Naive thymus-derived CD4-positive, alpha-beta T cell (primary cell): ENCODE data around the gene CFDP1. TPM values are rescaled to one million over a fixed set of nuclear protein-coding genes. Genes with fewer than 3 reads are reported as not detected.

ENCODE experiments used
- ATAC-seq: fragments of 150-1000 bp; cut with Tn5 transposase; 2 replicates; pipeline ENCODE4 v1.10.0; 2021; ENCODE audit warnings: mild to moderate bottlenecking, moderate library complexity
- CTCF ChIA-PET: fragments of 350-600 bp; sonication (Branson Sonifier 250); formaldehyde crosslinking; loops from one replicate; lab custom pipeline; 2021; ENCODE audit warnings: antibody characterized with exemption; lab: Charles Lee
- POLR2A ChIA-PET: fragments of 350-600 bp; sonication (Branson Sonifier 250); formaldehyde crosslinking; loops from one replicate; lab custom pipeline; 2021; ENCODE audit warnings: antibody characterized with exemption, inconsistent platforms; lab: Charles Lee
- DNase-seq, 9 donors: peaks; one replicate each; pipeline versions ENCODE4 v3.0.0 to v3.0.0-alpha.2; 2020 to 2022; ENCODE audit warnings: mixed read lengths in 1 of 9
- H3K27ac ChIP-seq: one replicate; pipeline ENCODE4 v1.7.0; 2013; ENCODE audit warnings: mild to moderate bottlenecking, low read depth, low read length, moderate library complexity
- H3K27me3 ChIP-seq, 2 donors: one replicate each; pipeline ENCODE4 v1.7.0; 2013; ENCODE audit warnings: low read length in 2 of 2, mild to moderate bottlenecking in 2 of 2, moderate library complexity in 2 of 2; ENCODE audit not compliant: control insufficient read depth in 2 of 2, insufficient read depth in 2 of 2
- H3K36me3 ChIP-seq, 3 experiments: 1 replicate in 2 of 3; 2 replicates in 1 of 3; pipeline ENCODE4 v1.7.0; 2013; ENCODE audit warnings: low read length in 3 of 3, mild to moderate bottlenecking in 3 of 3, moderate library complexity in 1 of 3; ENCODE audit not compliant: insufficient read depth in 3 of 3, control insufficient read depth in 2 of 3
- H3K4me1 ChIP-seq, 2 donors: one replicate each; pipeline ENCODE4 v1.7.0; 2013; ENCODE audit warnings: low read length in 2 of 2, mild to moderate bottlenecking in 2 of 2, moderate library complexity in 1 of 2; ENCODE audit not compliant: control insufficient read depth in 2 of 2, insufficient read depth in 2 of 2
- H3K4me3 ChIP-seq: 2 replicates; pipeline ENCODE4 v1.7.0; 2013; ENCODE audit warnings: mild to moderate bottlenecking, low read length
- H3K9me3 ChIP-seq, 3 experiments: 1 replicate in 2 of 3; 2 replicates in 1 of 3; pipeline ENCODE4 v1.7.0; 2013; ENCODE audit warnings: low read length in 3 of 3; ENCODE audit not compliant: control insufficient read depth in 2 of 3
- H3K27ac Mint-ChIP-seq, 9 donors: one replicate each; pipeline ENCODE4 v1.8.0; 2020 to 2022; ENCODE audit warnings: mixed read lengths in 9 of 9, mild to moderate bottlenecking in 8 of 9, moderate library complexity in 5 of 9, inconsistent platforms in 2 of 9
- H3K27me3 Mint-ChIP-seq, 5 donors: one replicate each; pipeline ENCODE4 v1.8.0; 2021 to 2022; ENCODE audit warnings: mixed read lengths in 5 of 5, mild to moderate bottlenecking in 1 of 5
- H3K36me3 Mint-ChIP-seq, 5 donors: one replicate each; pipeline ENCODE4 v1.8.0; 2020 to 2022; ENCODE audit warnings: mixed read lengths in 5 of 5, mild to moderate bottlenecking in 3 of 5, inconsistent platforms in 1 of 5
- H3K4me1 Mint-ChIP-seq, 7 donors: one replicate each; pipeline ENCODE4 v1.8.0; 2020 to 2022; ENCODE audit warnings: mixed read lengths in 7 of 7, mild to moderate bottlenecking in 3 of 7, inconsistent platforms in 1 of 7
- H3K4me3 Mint-ChIP-seq, 10 donors: one replicate each; pipeline ENCODE4 v1.8.0; 2020 to 2022; ENCODE audit warnings: mild to moderate bottlenecking in 10 of 10, mixed read lengths in 10 of 10, moderate library complexity in 6 of 10, inconsistent platforms in 2 of 10
- H3K9me3 Mint-ChIP-seq, 11 donors: one replicate each; pipeline ENCODE4 v1.8.0; 2020 to 2022; ENCODE audit warnings: mixed read lengths in 11 of 11, mild to moderate bottlenecking in 4 of 11, inconsistent platforms in 1 of 11, moderate library complexity in 1 of 11
- intact Hi-C, 2 donors: fragments of 100-400 bp; cut with micrococcal nuclease; formaldehyde crosslinking; loops; one replicate each; pipeline ENCODE4 v1.15.1; 2023
- polyA plus RNA-seq, 2 donors: library from polyadenylated mRNA; unstranded; fragments of 300-500 nt; fragmentation: Illumina TruSeq; gene quantifications; one replicate each; pipeline ENCODE4 v1.2.3, GENCODE V29; 2021
- total RNA-seq, 6 experiments: library from RNA in 5 of 6; stranded (reverse) in 5 of 6; gene quantifications; 1 replicate in 5 of 6; 2 replicates in 1 of 6; pipeline ENCODE4 v1.2.3 and lab custom pipeline; 2021 to 2026

CFDP1 gene
- total and polyA plus RNA-seq, 7 experiments from 2014 or later, result 34.9 to 42.1 (median 39.4) TPM

DNA sequence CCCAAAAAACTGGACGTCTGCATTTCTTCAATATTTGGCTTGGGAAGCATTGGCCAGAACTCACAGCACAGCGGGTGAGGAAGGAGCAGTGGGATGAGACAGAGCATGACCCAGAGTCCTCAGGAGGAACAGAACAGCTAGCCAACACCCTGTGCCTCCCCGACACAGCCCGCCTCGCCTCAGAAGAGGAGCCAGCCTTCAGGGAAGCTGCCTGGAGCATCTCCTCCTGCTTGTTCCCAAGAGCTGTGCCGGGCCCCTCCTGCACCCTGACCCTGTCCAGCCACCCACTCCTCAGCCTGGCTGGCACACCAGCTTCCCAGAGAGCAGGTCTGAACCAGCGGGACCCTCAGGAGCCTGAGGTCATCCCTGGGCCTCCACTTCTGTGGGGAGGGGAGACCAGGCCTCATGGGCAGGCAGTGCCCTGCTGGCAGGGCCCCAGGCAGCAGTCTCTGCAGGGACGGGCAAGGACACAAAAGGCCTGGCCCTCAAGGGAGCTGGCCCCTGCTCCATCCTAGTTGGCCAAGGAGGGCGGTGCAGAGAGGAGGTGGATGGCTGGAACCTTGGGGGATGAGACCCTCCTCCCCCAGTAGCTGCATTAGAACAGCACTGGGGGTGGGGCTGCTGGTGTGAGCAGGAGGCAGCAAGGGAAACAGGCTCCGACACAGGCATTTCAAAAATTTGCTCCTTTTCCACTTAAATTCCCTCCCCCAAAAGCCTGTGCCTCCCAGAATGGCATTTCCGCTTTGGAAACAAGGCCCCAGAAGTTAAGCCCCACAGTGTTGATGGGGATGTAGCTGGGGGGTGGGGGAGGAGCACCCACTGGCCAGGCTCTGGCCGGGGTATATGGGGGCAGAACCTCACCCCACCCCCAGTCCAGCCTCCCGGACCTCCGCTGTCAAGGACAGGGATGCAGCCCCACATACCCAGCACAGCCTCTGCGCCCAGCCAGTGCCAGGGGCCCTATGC lies 180.1 kb downstream of the CFDP1 start:
- H3K9me3 Mint-ChIP-seq, result no peaks in the 10 kb centered on the region
- CTCF ChIA-PET, result no interaction called here
- ATAC-seq (no peak), DNase-seq (no peak)
- peaks cover 0 to 10% (median 4%) of the 10 kb centered on the region in 7 donors for H3K4me1 Mint-ChIP-seq
- Histone ChIP-seq H3K36me3 (no peaks in the 10 kb centered on the region), H3K9me3 (no peaks in the 10 kb centered on the region), H3K4me1 (peaks cover 0 to 5% of the 10 kb centered on the region in 2 donors), H3K27ac (no peak overlapping the region), H3K27me3 (peaks cover 0 to 6% of the 10 kb centered on the region in 2 donors), H3K4me3 (no peak overlapping the region)
- intact Hi-C loops, result no loop called here
- POLR2A ChIA-PET, result no interaction called here
- peaks cover 20 to 61% (median 33%) of the 10 kb centered on the region in 5 donors for H3K27me3 Mint-ChIP-seq
- H3K4me3 Mint-ChIP-seq, result peak overlapping the region in 2 of 10 donors; percentile 64 to 82
- no peak overlapping the region for H3K27ac Mint-ChIP-seq
- H3K36me3 Mint-ChIP-seq, result no peaks in the 10 kb centered on the region

DNA sequence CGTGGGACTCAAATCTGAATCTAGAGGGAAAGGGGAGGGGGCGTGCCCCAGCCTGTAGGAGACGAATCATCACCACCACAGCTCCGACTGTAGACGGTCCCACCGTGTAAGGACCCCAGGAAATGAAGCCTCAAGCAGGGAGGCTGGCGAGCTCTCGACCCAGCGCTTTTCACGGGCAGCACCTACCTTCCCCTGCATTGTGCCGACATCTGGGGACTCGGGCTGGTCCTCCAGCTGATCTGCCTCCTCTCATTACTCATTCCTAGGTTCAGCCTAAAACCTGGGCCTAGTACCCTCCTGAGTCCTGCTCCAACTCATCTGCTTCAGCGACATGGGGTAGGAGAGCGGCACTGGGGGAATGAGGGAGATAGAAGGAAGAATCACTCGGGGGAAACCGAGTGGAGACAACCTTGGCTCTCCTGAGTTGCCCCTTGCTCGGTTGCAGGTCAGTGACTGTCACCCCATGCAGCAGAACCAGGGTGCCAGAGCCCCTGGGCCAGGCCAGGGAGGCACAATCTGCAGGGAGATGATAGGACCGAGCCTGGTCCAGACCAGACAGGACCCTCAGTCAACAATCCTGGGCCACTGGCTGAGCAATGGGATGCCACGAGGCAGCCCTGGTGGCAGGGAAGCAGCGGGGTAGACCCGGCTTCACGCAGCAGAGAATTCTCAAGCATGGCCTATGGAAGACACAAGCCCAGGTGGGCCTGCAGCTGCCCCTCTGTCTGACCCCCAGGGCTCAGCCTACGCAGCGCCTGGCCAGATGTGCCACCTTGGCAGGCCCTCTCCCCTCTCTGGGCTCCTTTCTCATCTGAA lies 181.0 kb downstream of the CFDP1 start:
- CTCF ChIA-PET, result no interaction called here
- Mint-ChIP-seq H3K4me1 (peaks cover 0 to 10% (median 4%) of the 10 kb centered on the region in 7 donors), H3K4me3 (peak overlapping the region; percentile 23 to 82 (median 68)), H3K27me3 (peaks cover 25 to 68% (median 31%) of the 10 kb centered on the region in 5 donors), H3K27ac (no peak overlapping the region), H3K36me3 (no peaks in the 10 kb centered on the region), H3K9me3 (no peaks in the 10 kb centered on the region)
- Histone ChIP-seq H3K27ac (no peak overlapping the region), H3K4me3 (no peak overlapping the region), H3K36me3 (no peaks in the 10 kb centered on the region), H3K27me3 (peaks cover 0 to 6% of the 10 kb centered on the region in 2 donors), H3K4me1 (peaks cover 0 to 5% of the 10 kb centered on the region in 2 donors), H3K9me3 (no peaks in the 10 kb centered on the region)
- DNase-seq (no peak), ATAC-seq (no peak)
- POLR2A ChIA-PET, result no interaction called here
- intact Hi-C loops, result no loop called here

DNA sequence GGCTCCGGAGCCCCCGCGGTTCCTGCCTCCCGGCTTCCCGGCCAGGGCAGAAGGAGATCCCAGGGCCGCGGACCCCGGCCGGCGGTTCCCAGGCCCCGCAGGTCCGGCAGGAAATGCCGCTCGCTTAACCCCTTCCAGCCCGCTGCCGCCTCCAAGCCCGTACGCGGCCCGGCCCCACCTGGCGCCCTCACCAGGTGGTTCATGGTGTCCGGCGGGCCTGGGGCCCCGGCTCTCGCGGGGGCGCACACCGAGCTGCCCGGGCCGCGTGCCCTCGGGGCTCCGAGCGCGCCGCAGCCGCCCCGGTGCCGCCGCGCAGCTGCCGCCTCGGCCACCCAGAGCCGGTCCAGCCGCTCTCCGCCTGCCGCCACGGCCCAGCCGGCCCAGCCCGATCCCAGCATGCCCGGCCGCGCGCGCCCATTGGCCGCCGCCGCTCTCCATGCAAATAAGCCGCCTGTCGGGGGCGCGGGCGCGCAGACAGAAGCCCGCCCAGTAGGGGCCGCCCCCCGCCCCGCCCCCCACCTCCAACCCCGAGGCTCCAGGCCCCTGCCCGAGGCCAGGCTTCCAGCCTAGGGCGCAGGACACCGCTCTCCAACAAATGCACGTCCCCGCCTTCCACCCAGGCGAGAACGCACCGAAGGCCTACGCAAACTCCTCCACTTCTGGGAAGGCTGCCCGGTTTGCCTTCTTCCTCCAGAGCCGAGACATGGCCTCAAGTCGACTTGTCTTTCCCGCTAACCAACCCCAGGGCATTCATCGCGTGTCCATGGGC lies 181.8 kb downstream of the CFDP1 start, which contains the start of gene BCAR1:
Gene BCAR1 (minus strand): TSS at position 345 of the 769 bp plus-strand sequence. CDS start 142 bp downstream, at position 203.
- H3K9me3 ChIP-seq, result no peaks in the 10 kb centered on the region
- H3K27ac Mint-ChIP-seq, result no peak within 1 kb of the TSS
- CTCF ChIA-PET, result no interaction called here
- peaks cover 0 to 5% of the 10 kb centered on the region in 2 donors for H3K4me1 ChIP-seq
- H3K4me1 Mint-ChIP-seq, result peaks cover 0 to 10% (median 4%) of the 10 kb centered on the region in 7 donors
- H3K36me3 ChIP-seq, result no peaks in the 10 kb centered on the region
- H3K9me3 Mint-ChIP-seq, result no peaks in the 10 kb centered on the region
- intact Hi-C loops, result no loop called here
- peak; percentile 24 for ATAC-seq
- no peaks in the 10 kb centered on the region for H3K36me3 Mint-ChIP-seq
- H3K4me3 Mint-ChIP-seq, result peak within 1 kb of the TSS; percentile 51 to 82 (median 68)
- H3K27me3 ChIP-seq, result peaks cover 0 to 6% of the 10 kb centered on the region in 2 donors
- no peak for DNase-seq
- no peak within 1 kb of the TSS for H3K27ac ChIP-seq
- POLR2A ChIA-PET, result no interaction called here
- H3K4me3 ChIP-seq, result no peak within 1 kb of the TSS
- peaks cover 25 to 73% (median 31%) of the 10 kb centered on the region in 5 donors for H3K27me3 Mint-ChIP-seq

DNA sequence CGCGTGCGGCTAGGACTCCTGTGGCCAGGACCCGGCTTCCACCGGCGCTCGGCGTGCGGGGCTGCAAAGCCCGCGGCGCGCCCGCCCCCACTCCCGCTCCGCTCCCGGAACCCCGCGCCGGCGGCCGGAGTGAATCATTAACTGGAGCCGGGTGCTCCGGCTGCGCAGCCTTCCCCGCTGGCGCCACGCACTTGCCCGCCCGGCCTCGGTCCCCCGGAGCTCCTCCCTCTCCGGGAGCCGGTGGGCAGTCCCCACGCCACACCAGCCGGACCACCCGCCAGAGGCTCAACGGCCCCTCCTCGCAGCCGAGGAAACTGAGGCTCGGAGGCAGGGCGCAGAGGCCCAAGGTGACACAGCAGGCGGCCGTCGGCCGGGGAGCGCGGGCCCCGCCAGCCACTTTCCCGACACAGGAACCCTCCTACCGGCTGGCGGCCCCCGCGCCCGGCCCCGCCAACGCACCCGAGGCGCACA lies 182.5 kb downstream of the CFDP1 start:
- Histone ChIP-seq H3K36me3 (no peaks in the 10 kb centered on the region), H3K4me1 (peaks cover 0 to 5% of the 10 kb centered on the region in 2 donors), H3K9me3 (no peaks in the 10 kb centered on the region), H3K27ac (no peak overlapping the region), H3K27me3 (peaks cover 0 to 6% of the 10 kb centered on the region in 2 donors), H3K4me3 (no peak overlapping the region)
- Mint-ChIP-seq H3K9me3 (no peaks in the 10 kb centered on the region), H3K4me1 (peaks cover 0 to 10% (median 4%) of the 10 kb centered on the region in 7 donors), H3K4me3 (peak overlapping the region in 7 of 10 donors; percentile 19 to 82 (median 55)), H3K27ac (no peak overlapping the region), H3K36me3 (no peaks in the 10 kb centered on the region), H3K27me3 (peaks cover 25 to 73% (median 31%) of the 10 kb centered on the region in 5 donors)
- DNase-seq (no peak), ATAC-seq (no peak)
- POLR2A ChIA-PET, result no interaction called here
- intact Hi-C loops, result no loop called here
- CTCF ChIA-PET, result no interaction called here

DNA sequence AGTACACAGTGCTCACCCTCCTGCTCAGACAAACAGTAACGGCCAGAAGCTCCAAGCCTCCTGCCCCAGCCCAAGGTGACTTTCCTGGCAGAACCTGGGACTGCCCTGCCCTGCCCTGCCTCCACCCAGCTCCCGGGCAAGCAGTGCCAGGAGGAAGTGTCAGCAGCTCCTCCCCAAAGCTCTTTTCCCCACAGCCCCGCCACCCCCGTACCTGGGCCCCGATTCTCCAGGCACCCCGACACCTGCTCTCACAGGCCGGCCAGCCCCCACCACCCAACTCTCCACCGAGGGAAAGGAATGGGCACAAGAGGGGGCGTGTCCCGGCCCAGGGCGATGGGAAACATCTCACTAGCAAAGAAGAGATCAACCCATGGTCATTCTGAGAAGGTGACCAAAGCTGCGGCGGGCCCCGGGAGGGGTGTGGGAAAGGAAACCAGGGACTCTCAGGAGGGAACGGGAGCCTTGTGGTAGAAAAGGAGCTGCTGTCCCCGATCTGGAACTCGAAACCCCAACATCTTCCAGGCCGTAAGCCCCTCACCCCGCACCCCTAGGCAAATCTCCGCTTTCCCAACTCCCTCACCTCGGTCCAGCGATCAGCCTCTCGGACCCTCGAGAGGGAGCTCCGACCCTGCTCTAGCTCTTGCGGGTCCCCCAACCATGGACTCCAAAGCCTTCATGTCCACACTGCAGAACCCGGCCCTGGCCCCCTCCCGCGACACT lies 183.1 kb downstream of the CFDP1 start:
- peaks cover 0 to 6% of the 10 kb centered on the region in 2 donors for H3K27me3 ChIP-seq
- Mint-ChIP-seq H3K4me3 (peak overlapping the region; percentile 23 to 82 (median 58)), H3K36me3 (no peaks in the 10 kb centered on the region), H3K27me3 (peaks cover 25 to 67% (median 31%) of the 10 kb centered on the region in 5 donors), H3K4me1 (peaks cover 0 to 10% (median 4%) of the 10 kb centered on the region in 7 donors), H3K9me3 (no peaks in the 10 kb centered on the region), H3K27ac (no peak overlapping the region)
- DNase-seq (no peak), ATAC-seq (no peak)
- no peaks in the 10 kb centered on the region for H3K9me3 ChIP-seq
- CTCF ChIA-PET, result interaction anchor here (0.8 kb wide), 1 partner anchor 17 kb away, joined by 3 read pairs; no protein-coding TSS in a partner anchor
- POLR2A ChIA-PET, result no interaction called here
- H3K4me1 ChIP-seq, result peaks cover 0 to 5% of the 10 kb centered on the region in 2 donors
- intact Hi-C loops, result no loop called here
- no peak overlapping the region for H3K27ac ChIP-seq
- H3K36me3 ChIP-seq, result no peaks in the 10 kb centered on the region
- no peak overlapping the region for H3K4me3 ChIP-seq
